A673 (cell line): ENCODE results near the gene NQO2. TPM values are rescaled to one million over a fixed set of nuclear protein-coding genes. Genes with fewer than 3 reads are reported as not detected.

Experiments used
- BruUV-seq: library from RNA; stranded (reverse); fragments of 400-500 nt; replicated peaks from 2 replicates; lab custom pipeline; 2021; lab: Mats Ljungman, UMichigan
- CTCF ChIA-PET: fragments of 300-600 bp; sonication (Branson Sonifier 250); formaldehyde crosslinking; loops from one replicate; lab custom pipeline; 2022; ENCODE audit warnings: antibody characterized with exemption; lab: Charles Lee
- POLR2A ChIA-PET: fragments of 300-600 bp; sonication (Branson Sonifier 250); formaldehyde crosslinking; loops from one replicate; lab custom pipeline; 2022; ENCODE audit warnings: antibody characterized with exemption; ENCODE audit not compliant: low non-redundant PET; lab: Charles Lee
- DNase-seq: peaks from one replicate; pipeline ENCODE4 v3.0.0-alpha.2; 2015; ENCODE audit warnings: low spot score
- H3K27ac ChIP-seq: fragments of 200-600 bp; sonication (generic); 2 replicates; pipeline ENCODE4 v1.5.1; 2016; ENCODE audit warnings: mixed run types, low read depth, mild to moderate bottlenecking, mixed read lengths, antibody characterized with exemption, low read length; ENCODE audit not compliant: poor library complexity, severe bottlenecking
- H3K27me3 ChIP-seq: fragments of 200-600 bp; sonication (generic); replicated peaks from 2 replicates; pipeline ENCODE4 v1.6.1; 2017; ENCODE audit warnings: mixed run types, low read depth, mild to moderate bottlenecking, mixed read lengths, antibody characterized with exemption, low read length; ENCODE audit not compliant: insufficient read depth, poor library complexity
- H3K36me3 ChIP-seq: fragments of 200-600 bp; sonication (generic); 2 replicates; pipeline ENCODE4 v1.6.1; 2016; ENCODE audit warnings: mixed run types, mild to moderate bottlenecking, mixed read lengths, antibody characterized with exemption, low read length; ENCODE audit not compliant: insufficient read depth, poor library complexity, severe bottlenecking
- H3K4me1 ChIP-seq: fragments of 200-600 bp; sonication (generic); 2 replicates; pipeline ENCODE4 v1.6.1; 2017; ENCODE audit warnings: mixed run types, mild to moderate bottlenecking, mixed read lengths, antibody characterized with exemption, low read length; ENCODE audit not compliant: insufficient read depth, poor library complexity, severe bottlenecking
- H3K4me3 ChIP-seq: fragments of 200-600 bp; sonication (generic); 2 replicates; pipeline ENCODE4 v1.5.1; 2016; ENCODE audit warnings: low read depth, mixed run types, mild to moderate bottlenecking, mixed read lengths, low read length; ENCODE audit not compliant: poor library complexity, severe bottlenecking
- H3K9me3 ChIP-seq: fragments of 200-600 bp; sonication (generic); 2 replicates; pipeline ENCODE4 v1.6.1; 2016; ENCODE audit warnings: mixed run types, low read depth, mild to moderate bottlenecking, mixed read lengths, antibody characterized with exemption, low read length; ENCODE audit not compliant: poor library complexity, severe bottlenecking
- EZH2 ChIP-seq: fragments of 200-600 bp; sonication (generic); IDR thresholded peaks from 2 replicates; pipeline ENCODE4 v1.6.1; 2017; ENCODE audit warnings: borderline replicate concordance, low read depth, mild to moderate bottlenecking, mixed read lengths, antibody characterized with exemption, low read length; ENCODE audit not compliant: poor library complexity, severe bottlenecking
- intact Hi-C: fragments of 100-400 bp; cut with micrococcal nuclease; formaldehyde crosslinking; loops from one replicate; pipeline ENCODE4 v1.10.0; 2022; ENCODE audit not compliant: unreplicated experiment
- total RNA-seq: library from RNA; stranded (reverse); gene quantifications from 2 replicates; pipeline ENCODE4 v1.2.3, GENCODE V29; 2021
- TF ChIP-seq, protein P1 (sequence below): fragments of 300-800, 200-600 bp; sonication (generic); conservative IDR thresholded peaks from 2 replicates; pipeline ENCODE4 v1.5.1; 2017; ENCODE audit warnings: low read depth, mild to moderate bottlenecking, antibody characterized with exemption, low read length, moderate library complexity, mixed read lengths

NQO2 gene
- total RNA-seq, 1 experiment from 2014 or later = 97.3 TPM

DNA sequence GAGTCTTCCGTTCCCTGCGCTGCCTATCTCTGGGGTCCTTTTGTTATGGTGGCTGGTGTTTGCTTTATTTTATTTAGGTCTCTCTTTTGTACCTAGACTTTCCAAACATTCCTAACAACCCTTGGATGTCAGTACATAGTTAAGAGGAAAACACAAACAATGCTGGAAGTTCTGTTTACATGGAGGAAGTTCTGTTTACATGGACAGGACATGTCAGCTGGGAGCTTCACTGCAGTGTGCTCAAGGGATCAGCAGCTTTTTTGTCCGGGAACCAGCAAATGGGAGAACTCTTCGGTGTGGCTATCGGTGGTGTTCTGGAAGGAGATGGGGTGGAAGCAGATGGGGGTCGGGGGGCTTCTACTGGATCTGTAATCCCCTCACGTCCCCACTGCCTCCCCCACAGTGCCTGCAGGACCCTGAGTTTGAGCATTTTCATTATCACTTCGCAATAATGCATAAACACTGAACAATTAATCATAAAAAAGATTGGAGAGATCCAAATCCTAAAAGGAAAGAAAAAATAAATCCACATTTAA, 31.0 kb upstream of the NQO2 start:
- ChIA-PET POLR2A (no interaction called here), CTCF (no interaction called here)
- no peaks in the 10 kb centered on the region for H3K4me1 ChIP-seq
- no peaks in the 10 kb centered on the region for H3K27me3 ChIP-seq
- H3K9me3 ChIP-seq = no peaks in the 10 kb centered on the region
- intact Hi-C loops = no loop called here
- no peak for TF ChIP-seq EZH2
- TF ChIP-seq, protein P1, sequence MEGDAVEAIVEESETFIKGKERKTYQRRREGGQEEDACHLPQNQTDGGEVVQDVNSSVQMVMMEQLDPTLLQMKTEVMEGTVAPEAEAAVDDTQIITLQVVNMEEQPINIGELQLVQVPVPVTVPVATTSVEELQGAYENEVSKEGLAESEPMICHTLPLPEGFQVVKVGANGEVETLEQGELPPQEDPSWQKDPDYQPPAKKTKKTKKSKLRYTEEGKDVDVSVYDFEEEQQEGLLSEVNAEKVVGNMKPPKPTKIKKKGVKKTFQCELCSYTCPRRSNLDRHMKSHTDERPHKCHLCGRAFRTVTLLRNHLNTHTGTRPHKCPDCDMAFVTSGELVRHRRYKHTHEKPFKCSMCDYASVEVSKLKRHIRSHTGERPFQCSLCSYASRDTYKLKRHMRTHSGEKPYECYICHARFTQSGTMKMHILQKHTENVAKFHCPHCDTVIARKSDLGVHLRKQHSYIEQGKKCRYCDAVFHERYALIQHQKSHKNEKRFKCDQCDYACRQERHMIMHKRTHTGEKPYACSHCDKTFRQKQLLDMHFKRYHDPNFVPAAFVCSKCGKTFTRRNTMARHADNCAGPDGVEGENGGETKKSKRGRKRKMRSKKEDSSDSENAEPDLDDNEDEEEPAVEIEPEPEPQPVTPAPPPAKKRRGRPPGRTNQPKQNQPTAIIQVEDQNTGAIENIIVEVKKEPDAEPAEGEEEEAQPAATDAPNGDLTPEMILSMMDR = no peak
- no peak overlapping the region for H3K27ac ChIP-seq
- BruUV-seq = no TSS peak
- DNase-seq = no peak
- H3K4me3 ChIP-seq = no peak overlapping the region
- H3K36me3 ChIP-seq = no peaks in the 10 kb centered on the region

DNA sequence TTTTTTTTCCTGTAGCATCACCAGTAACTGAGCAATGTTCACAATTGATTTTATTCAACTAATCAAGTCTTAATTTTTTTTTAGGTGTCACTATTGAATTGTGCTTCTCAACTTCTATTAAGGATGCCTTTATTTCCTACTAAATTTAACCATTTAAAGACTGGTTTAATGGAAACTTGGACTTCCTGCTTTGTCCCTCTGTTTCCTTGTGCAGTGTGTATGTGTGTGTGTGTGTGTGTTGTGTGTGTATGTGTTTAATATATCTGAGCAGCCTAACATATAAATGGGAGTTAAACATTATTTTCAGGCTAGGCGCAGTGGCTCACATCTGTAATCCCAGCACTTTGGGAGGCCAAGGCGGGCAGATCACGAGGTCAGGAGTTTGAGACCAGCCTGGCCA, 30.1 kb upstream of the NQO2 start:
- TF ChIP-seq, protein P1 = no peak
- no peak for TF ChIP-seq EZH2
- no TSS peak for BruUV-seq
- DNase-seq = no peak
- H3K9me3 ChIP-seq = no peaks in the 10 kb centered on the region
- intact Hi-C loops = no loop called here
- no peak overlapping the region for H3K27ac ChIP-seq
- POLR2A ChIA-PET = no interaction called here
- H3K4me3 ChIP-seq = no peak overlapping the region
- no peaks in the 10 kb centered on the region for H3K4me1 ChIP-seq
- H3K36me3 ChIP-seq = no peaks in the 10 kb centered on the region
- CTCF ChIA-PET = no interaction called here
- no peaks in the 10 kb centered on the region for H3K27me3 ChIP-seq

DNA sequence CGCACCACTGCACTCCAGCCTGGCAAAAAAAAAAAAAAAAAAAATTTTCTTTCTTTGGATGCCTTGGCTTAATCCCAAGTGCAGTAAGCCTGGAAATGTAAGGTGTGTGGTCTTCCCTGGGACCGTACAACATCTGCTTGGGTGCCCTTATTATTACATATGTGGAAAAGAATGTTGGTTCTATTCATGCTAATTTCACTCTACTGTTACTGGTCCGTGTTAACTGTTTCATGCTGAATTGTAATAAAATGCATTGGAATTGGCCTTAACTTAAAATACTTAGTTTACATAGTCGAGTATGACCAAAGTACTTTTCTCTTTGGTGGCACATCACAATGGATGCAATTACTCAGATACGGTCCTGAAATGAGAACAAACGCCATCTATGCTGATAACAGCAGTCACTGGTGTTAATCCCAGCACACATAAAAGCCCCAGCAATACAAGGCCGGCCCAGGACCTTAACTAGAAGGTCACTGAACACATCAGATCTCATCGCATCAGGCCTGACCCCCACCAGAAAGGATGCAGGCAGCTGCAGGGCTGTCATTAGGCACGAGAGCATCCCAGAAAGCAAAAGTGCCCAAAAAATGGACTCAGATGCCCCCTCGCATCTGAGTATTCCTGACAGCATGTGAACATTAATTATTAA, 29.5 kb upstream of the NQO2 start:
- no peak overlapping the region for H3K27ac ChIP-seq
- intact Hi-C loops = no loop called here

More for the DNA sequence above, 29.5 kb upstream of the NQO2 start:
- ChIA-PET POLR2A (no interaction called here), CTCF (no interaction called here)
- TSS peak; percentile 48 for BruUV-seq
- no peaks in the 10 kb centered on the region for H3K9me3 ChIP-seq
- H3K36me3 ChIP-seq = no peaks in the 10 kb centered on the region
- peak overlapping the region; percentile 63 for H3K4me3 ChIP-seq
- H3K27me3 ChIP-seq = no peaks in the 10 kb centered on the region
- no peak for TF ChIP-seq EZH2
- TF ChIP-seq, protein P1 = no peak
- DNase-seq = no peak
- H3K4me1 ChIP-seq = no peaks in the 10 kb centered on the region
